ENCODE results near the gene APRT.

- TF ChIP-seq CTCF (IDR thresholded peaks at IDR 0.05), result no peak
- no peak for TF ChIP-seq ZFX (IDR thresholded peaks at IDR 0.05; ENCODE audit: borderline replicate concordance)
Observed at GRCh38 chr16:88820385-88821025, 8.8 kb upstream of the APRT start.

All from 22Rv1 (cell line).